Measurements from ENCODE around the gene CCR4. TPM values are rescaled to one million over a fixed set of nuclear protein-coding genes. Genes with fewer than 3 reads are reported as not detected.
A peak's percentile ranks its signal among the peaks of the same experiment; 100 is the strongest.
"Not testable (repeated sequence)": the region's sequence is repeated elsewhere in the genome, so short reads cannot be mapped to it uniquely, and the experiment has no call there.

CCR4 gene
- total RNA-seq, 3 donors from 2014 or later = 65.3 to 131 (median 86.3) TPM

DNA sequence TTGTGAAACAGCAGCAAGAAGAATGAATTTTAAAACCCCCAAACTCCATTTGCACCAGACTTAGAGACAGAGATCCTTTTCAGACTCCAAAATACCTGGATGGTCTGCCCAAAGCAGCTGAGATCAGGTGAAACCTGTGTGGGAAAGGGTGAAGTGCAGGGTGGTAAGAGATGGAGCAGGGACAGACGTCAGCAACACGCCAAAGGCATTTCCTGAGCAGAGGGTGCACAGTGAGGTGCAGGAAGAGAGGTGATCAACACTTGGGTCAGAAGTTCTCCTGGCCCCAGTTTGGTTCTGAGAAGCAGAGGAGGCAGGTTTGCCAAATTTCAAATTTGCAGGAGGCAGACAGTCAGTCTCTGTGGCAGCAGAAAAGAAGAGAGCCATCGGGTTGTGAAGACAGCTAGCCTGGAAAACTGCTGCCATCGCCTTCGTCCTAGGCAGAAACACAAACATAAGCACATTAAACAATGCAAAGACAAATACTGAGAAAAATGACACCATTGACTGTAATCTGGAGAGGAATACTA is 9.8 kb downstream of the CCR4 start:
- Mint-ChIP-seq H3K4me1 (ENCODE audit: low read depth) (peaks cover 57% of the 10 kb centered on the region), H3K9me3 (peaks cover 11% of the 10 kb centered on the region), H3K36me3 (ENCODE audit: insufficient read depth) (peaks cover 16% of the 10 kb centered on the region), H3K4me3 (peak overlapping the region; percentile 35), H3K27me3 (ENCODE audit: low read depth) (no peaks in the 10 kb centered on the region)
- no peak for DNase-seq
- ATAC-seq = peak; percentile 36 to 46

DNA sequence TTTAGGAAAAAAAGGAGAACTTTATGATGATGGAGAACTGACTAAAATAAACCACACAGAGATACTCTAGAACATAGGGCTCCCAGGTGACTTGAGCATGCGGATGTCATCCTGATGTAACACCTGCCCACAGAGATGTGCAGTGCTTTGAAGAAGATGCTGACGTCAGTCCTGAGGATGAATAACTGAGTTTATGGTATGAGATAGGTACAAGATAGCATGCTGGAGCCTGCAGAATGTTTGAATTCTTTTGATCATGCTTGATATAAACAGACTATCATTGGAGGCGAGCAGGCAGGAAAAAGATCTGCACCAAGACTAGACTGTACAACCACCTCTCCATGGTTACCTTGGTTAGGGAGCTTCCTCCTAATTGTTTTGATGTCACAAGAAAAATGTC is 12.4 kb downstream of the CCR4 start:
- peak; percentile 29 for DNase-seq

DNA sequence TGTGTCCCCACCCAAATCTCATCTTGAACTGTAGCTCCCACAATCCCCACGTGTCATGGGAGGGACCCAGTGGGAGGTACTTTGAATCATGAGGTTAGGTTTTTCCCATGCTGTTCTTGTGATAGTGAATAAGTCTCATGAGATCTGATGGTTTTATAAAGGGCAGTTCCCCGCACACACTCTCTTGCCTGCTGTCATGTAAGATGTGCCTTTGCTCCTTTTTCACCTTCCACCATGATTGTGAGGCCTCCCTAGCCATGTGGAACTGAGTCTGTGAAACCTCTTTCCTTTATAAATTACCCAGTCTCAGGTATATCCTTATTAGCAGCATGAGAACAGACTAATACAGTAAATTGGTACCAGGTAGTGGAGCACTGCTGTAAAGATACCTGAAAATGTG is 13.3 kb downstream of the CCR4 start:
- H3K4me3 Mint-ChIP-seq; ATAC-seq; DNase-seq; H3K27me3 Mint-ChIP-seq (ENCODE audit: low read depth): not testable (repeated sequence)
- Mint-ChIP-seq H3K9me3 (peaks cover 19% of the 10 kb centered on the region), H3K4me1 (ENCODE audit: low read depth) (peaks cover 35% of the 10 kb centered on the region), H3K36me3 (ENCODE audit: insufficient read depth) (peaks cover 15% of the 10 kb centered on the region)

More for the DNA sequence above, 12.4 kb downstream of the CCR4 start:
- Mint-ChIP-seq H3K36me3 (ENCODE audit: insufficient read depth) (peaks cover 15% of the 10 kb centered on the region), H3K9me3 (peaks cover 19% of the 10 kb centered on the region), H3K4me3 (no peak overlapping the region), H3K27me3 (ENCODE audit: low read depth) (no peaks in the 10 kb centered on the region), H3K4me1 (ENCODE audit: low read depth) (peaks cover 43% of the 10 kb centered on the region)
- ATAC-seq = peak; percentile 50 to 53

DNA sequence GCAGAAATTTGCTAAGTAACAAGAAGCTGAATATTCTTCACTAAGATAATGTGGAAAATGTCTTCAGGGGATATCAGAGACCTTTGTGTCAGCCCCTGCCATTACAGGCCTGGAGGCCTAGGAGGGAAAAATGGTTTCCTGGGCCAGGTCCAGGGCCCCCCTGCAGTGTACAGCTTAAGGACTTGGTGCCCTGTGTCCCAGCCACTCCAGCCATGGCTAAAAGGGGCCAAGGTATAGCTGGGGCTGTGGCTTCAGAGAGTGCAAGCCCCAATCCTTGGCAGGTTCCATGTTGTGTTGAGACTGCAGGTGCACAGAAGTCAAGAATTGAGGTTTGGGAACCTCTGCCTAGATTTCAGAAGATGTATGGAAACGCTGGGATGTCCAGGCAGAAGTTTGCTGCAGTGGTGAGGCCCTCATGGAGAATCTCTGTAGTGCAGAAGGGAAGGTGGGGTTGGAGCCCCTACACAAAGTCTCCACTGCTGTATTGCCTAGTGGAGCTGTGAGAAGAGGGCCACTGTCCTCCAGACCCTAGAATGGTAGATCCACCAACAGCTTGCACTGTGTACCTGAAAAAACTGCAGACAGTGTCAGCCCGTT is 14.3 kb downstream of the CCR4 start:
- peaks cover 15% of the 10 kb centered on the region for H3K36me3 Mint-ChIP-seq (ENCODE audit: insufficient read depth)
- H3K4me3 Mint-ChIP-seq; H3K27me3 Mint-ChIP-seq (ENCODE audit: low read depth); ATAC-seq; DNase-seq: not testable (repeated sequence)
- peaks cover 27% of the 10 kb centered on the region for H3K4me1 Mint-ChIP-seq (ENCODE audit: low read depth)
- peaks cover 19% of the 10 kb centered on the region for H3K9me3 Mint-ChIP-seq

DNA sequence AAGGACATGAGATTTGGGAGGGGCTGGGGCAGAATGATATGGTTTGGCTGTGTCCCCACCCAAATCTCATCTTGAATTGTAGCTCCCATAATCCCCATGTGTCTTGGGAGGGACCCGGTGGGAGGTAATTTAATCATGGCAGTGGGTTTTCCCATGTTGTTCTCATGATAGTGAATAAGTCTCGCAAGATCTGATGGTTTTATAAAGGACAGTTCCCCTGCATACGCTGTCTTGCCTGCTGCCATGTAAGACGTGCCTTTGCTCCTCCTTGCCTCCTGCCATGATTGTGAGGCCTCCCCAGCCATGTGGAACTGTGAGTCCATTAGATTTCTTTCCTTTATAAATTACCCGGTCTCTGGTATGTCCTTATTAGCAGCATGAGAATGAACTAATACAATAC is 15.2 kb downstream of the CCR4 start:
- Mint-ChIP-seq H3K4me1 (ENCODE audit: low read depth) (peaks cover 18% of the 10 kb centered on the region), H3K9me3 (peaks cover 19% of the 10 kb centered on the region), H3K36me3 (ENCODE audit: insufficient read depth) (peaks cover 15% of the 10 kb centered on the region)
- H3K27me3 Mint-ChIP-seq (ENCODE audit: low read depth); ATAC-seq; DNase-seq; H3K4me3 Mint-ChIP-seq: not testable (repeated sequence)

DNA sequence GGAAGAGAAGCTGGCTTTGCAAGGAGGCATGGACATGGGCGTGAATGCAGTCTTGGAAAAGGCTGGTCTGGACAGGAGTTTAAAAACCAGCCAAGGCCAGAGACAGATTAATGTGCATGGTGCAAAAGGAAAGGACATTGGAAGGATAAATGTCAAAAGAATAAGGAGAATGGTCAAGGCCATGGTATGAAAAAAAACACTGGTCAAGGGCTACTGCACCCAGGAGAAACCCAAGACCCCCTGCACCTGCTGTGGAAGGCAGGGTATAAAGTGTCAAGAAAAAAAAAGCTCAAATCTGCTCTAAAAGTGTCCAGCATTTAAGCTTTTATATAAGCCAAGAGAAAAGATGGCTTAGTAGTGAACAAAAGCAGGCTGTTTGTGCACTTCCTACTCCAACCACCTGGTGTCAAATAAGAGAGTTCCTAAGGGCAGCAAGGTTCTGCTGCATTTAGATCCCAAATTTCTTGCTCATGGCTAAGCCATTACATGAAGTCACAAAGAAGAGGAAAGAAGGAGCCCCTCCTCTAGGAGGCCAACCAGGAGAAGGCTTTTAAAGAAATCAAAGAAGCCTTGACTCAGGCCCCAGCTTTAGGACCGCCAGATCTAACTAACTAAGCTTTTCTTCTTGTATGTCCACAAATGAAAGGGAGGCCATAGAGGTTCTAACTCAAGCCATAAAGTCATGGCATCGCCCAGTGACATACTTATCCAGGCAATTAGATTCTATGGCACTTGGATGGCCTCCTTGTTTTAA is 16.9 kb downstream of the CCR4 start:
- peaks cover 15% of the 10 kb centered on the region for H3K36me3 Mint-ChIP-seq (ENCODE audit: insufficient read depth)
- no peak overlapping the region for H3K4me3 Mint-ChIP-seq
- DNase-seq = no peak
- H3K4me1 Mint-ChIP-seq (ENCODE audit: low read depth) = peaks cover 18% of the 10 kb centered on the region
- ATAC-seq = no peak
- no peaks in the 10 kb centered on the region for H3K27me3 Mint-ChIP-seq (ENCODE audit: low read depth)
- H3K9me3 Mint-ChIP-seq = peaks cover 19% of the 10 kb centered on the region

DNA sequence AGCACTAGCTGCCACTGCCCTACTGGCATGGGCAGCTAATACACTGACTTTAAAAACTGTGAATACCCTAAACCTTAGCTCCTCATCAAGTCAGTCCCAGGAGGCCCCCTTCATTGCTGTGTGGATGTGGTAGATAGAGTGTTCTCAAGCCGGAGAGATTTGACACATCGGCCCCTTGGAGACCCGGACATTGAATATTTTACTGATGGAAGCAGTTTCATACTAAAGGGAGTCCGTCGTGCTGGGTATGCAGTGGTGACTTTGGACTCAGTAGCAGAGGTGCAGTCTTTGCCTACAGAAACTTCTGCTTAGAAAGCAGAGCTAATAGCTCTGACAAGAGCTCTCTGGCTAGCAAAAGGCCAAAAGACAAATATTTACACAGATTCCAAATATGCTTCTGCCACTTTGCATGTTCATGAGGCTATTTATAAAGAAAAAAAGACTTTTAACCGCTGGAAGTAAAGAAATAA is 17.5 kb downstream of the CCR4 start:
- peaks cover 13% of the 10 kb centered on the region for H3K36me3 Mint-ChIP-seq (ENCODE audit: insufficient read depth)
- H3K4me3 Mint-ChIP-seq = no peak overlapping the region
- peaks cover 19% of the 10 kb centered on the region for H3K9me3 Mint-ChIP-seq
- ATAC-seq = no peak
- H3K4me1 Mint-ChIP-seq (ENCODE audit: low read depth) = peaks cover 20% of the 10 kb centered on the region
- no peaks in the 10 kb centered on the region for H3K27me3 Mint-ChIP-seq (ENCODE audit: low read depth)
- DNase-seq = no peak

DNA sequence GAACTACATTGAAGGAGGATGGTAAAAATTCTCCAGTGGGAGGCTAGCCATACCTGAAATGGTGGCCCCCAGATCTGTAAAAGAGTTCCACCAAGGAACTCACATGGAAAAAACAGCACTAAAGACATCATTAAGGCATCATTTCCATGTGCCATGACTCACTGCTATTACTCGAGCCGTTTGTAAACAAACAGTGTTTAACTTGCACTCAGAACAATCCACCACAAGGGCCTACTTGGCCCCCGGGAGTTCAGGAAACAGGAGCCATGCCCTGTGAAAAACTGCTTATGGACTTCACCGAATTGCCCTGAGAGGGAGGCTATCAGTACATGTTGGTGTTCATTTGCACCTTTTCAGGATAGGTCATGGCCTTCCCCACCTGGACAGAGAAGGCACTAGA is 18.2 kb downstream of the CCR4 start:
- H3K4me3 Mint-ChIP-seq = no peak overlapping the region
- ATAC-seq = no peak
- peaks cover 8% of the 10 kb centered on the region for H3K36me3 Mint-ChIP-seq (ENCODE audit: insufficient read depth)
- H3K4me1 Mint-ChIP-seq (ENCODE audit: low read depth) = peaks cover 20% of the 10 kb centered on the region
- no peak for DNase-seq
- no peaks in the 10 kb centered on the region for H3K27me3 Mint-ChIP-seq (ENCODE audit: low read depth)
- H3K9me3 Mint-ChIP-seq = peaks cover 16% of the 10 kb centered on the region

DNA sequence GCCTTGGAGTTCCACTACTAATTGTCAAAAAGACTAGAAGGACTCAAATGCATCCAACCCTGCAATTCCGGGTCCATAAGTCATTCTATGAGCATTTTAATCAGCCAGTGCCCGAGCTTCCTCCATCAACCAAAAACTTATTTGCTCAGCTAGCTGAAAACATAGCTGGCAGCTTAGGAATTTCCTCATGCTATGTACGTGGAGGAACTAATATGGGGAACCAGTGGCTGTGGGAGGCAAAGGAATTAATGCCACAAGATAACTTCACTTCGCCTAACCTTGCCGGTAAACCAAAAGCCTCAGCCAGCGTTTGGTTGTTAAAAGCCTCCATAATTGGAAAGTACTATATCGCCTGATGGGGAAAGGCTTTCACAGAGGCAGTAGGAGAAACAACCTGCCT is 19.8 kb downstream of the CCR4 start:
- not testable (repeated sequence) for H3K36me3 Mint-ChIP-seq (ENCODE audit: insufficient read depth); H3K27me3 Mint-ChIP-seq (ENCODE audit: low read depth); DNase-seq; ATAC-seq; H3K4me3 Mint-ChIP-seq; H3K9me3 Mint-ChIP-seq
- H3K4me1 Mint-ChIP-seq (ENCODE audit: low read depth) = peaks cover 33% of the 10 kb centered on the region

DNA sequence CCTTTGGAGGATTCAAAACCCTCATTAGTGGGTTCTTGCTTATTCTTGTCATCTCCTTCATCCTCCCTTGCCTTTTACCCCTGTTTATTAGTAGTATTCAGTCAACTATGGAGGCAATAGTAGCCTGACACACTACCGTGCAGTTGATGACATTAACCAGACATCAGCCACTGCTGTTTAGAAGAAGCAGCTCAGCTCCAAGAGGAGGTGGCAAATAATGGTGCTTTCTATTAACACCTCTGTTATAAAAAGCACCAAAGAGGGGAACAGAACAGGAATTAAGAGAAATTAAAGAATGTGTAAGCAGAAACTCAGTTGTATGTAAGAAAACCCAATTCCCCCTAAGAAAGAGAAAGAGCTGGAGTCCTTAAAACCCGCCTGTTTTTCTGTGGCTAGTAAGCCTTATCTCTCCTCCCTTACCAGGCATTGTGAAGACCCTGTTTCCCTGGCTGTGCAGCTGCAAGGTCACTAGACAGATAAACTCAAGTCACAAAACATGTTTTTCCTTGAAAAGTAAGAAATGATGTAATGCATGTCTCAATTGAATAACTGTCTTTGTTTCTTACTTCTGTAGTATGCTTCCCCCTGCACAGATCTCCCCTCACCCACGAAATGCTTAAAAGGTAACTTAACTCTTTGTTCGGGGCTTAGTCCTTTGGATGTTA is 21.2 kb downstream of the CCR4 start:
- DNase-seq (no peak), ATAC-seq (no peak)
- peaks cover 38% of the 10 kb centered on the region for H3K4me1 Mint-ChIP-seq (ENCODE audit: low read depth)
- H3K27me3 Mint-ChIP-seq (ENCODE audit: low read depth) = no peaks in the 10 kb centered on the region
- H3K9me3 Mint-ChIP-seq = no peaks in the 10 kb centered on the region
- H3K36me3 Mint-ChIP-seq (ENCODE audit: insufficient read depth) = no peaks in the 10 kb centered on the region
- H3K4me3 Mint-ChIP-seq = no peak overlapping the region

DNA sequence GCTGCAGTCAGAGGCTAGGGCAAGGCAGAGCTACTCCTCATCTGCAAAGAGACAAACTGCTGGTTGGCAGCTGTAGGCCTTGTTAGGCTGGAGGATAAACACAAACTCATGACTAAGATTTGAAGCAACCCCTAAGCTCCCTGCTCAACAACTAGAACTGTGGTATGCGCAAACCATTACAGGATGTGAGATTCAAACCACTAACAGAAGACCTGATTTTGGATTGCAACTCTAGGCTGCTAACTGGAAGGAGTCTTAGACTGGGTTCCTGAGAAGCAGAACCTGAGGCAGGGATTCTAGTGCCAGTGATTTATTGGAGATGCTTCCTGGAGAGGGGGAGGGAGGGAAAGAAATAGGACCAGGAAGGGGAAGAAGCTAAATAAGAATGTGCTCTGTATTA is 22.5 kb downstream of the CCR4 start:
- ATAC-seq (peak; percentile 90 to 94), DNase-seq (no peak)
- Mint-ChIP-seq H3K27me3 (ENCODE audit: low read depth) (no peaks in the 10 kb centered on the region), H3K4me3 (no peak overlapping the region), H3K4me1 (ENCODE audit: low read depth) (peaks cover 40% of the 10 kb centered on the region), H3K36me3 (ENCODE audit: insufficient read depth) (no peaks in the 10 kb centered on the region), H3K9me3 (no peaks in the 10 kb centered on the region)

DNA sequence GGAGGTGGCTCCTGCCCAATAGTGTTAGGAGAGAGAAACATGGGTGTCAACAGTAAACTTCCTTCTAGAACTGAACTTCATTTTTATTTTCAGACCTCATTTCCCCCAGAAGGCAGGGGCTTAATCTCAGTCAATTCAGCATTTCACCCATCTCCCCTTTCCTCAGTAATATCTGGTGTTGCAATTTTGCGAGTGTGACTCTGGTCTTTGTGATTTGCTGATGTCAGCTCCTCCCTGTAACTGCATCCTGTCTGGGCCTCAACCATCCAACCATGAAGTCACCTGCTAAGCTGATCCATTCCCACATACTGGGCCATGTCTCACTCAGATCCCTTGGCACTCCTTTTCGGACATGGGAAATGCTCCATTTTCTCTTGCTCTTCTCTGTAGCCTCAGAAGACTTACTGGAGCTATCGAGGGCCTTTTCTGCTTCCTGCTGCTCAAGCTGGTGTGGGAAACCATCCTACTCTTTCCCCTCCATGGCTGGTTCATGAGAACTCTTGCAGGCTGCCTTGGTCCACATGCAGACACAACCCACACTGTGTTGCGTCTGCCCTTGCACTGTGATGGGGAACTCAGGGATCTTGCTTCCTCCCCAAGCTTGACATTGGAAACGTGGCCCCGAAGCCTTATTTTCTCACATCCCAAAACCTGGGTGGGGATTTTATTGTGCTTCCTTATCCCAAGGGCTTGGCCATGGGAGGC is 24.6 kb downstream of the CCR4 start:
- DNase-seq (no peak), ATAC-seq (no peak)
- no peaks in the 10 kb centered on the region for H3K27me3 Mint-ChIP-seq (ENCODE audit: low read depth)
- no peaks in the 10 kb centered on the region for H3K36me3 Mint-ChIP-seq (ENCODE audit: insufficient read depth)
- no peaks in the 10 kb centered on the region for H3K9me3 Mint-ChIP-seq
- peaks cover 40% of the 10 kb centered on the region for H3K4me1 Mint-ChIP-seq (ENCODE audit: low read depth)
- H3K4me3 Mint-ChIP-seq = no peak overlapping the region

DNA sequence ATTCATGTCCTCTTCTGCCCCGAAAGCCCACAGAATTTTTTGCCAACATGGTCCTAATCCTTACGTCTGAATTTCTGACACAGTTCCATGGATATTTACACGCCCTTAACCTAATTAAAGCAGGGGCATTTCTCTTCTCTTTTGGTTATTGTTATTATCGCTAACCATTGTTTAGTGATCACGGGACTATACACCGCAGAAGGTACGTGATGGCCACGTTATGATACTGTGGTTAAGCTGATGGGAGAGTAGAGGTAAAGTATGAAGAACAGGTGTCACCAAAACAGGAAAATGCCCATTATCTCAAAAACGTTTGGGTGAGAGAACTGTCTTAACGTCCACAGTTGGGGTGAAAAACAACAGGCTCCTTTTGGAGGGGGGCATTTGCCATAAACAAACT is 26.4 kb downstream of the CCR4 start:
- H3K9me3 Mint-ChIP-seq = no peaks in the 10 kb centered on the region
- H3K36me3 Mint-ChIP-seq (ENCODE audit: insufficient read depth) = no peaks in the 10 kb centered on the region
- H3K4me3 Mint-ChIP-seq = no peak overlapping the region
- peaks cover 38% of the 10 kb centered on the region for H3K4me1 Mint-ChIP-seq (ENCODE audit: low read depth)
- DNase-seq (no peak), ATAC-seq (no peak)
- no peaks in the 10 kb centered on the region for H3K27me3 Mint-ChIP-seq (ENCODE audit: low read depth)

DNA sequence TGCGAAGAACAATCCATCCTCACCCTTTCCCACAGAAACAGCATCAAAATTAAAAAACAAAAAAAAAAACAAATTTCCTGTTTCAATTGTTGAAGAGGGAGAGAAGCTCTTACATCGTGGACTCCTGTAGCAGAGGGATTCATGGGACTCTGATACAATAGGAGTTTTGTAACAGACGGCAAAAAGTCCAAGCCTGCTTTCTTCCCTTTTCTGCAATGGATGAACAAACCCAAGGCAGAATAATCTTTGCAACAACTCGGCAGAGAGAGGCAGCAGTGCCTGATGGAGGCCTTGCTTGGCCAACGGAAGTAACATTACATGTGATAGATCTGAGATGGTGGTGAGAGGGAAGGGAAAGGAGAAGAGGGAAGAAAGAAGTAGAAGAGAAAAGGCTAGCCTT is 26.9 kb downstream of the CCR4 start:
- H3K4me1 Mint-ChIP-seq (ENCODE audit: low read depth) = peaks cover 33% of the 10 kb centered on the region
- no peak for ATAC-seq
- H3K36me3 Mint-ChIP-seq (ENCODE audit: insufficient read depth) = no peaks in the 10 kb centered on the region
- no peak for DNase-seq
- no peak overlapping the region for H3K4me3 Mint-ChIP-seq
- no peaks in the 10 kb centered on the region for H3K27me3 Mint-ChIP-seq (ENCODE audit: low read depth)
- no peaks in the 10 kb centered on the region for H3K9me3 Mint-ChIP-seq
